Thyroid gland (tissue), 4 donors: ENCODE measurements around the gene LECT2.

ENCODE experiments used
- CTCF ChIP-seq, 6 experiments: fragments of 200-600 bp in 3 of 6; fragments of 450-650 bp in 3 of 6; sonication (generic) in 3 of 6; IDR thresholded peaks; one replicate each; pipeline ENCODE4 v1.5.1; 2016 to 2019; ENCODE audit warnings: antibody characterized with exemption in 6 of 6, mild to moderate bottlenecking in 2 of 6, inconsistent platforms in 1 of 6, moderate library complexity in 1 of 6
- POLR2A ChIP-seq, 2 donors: fragments of 450-650 bp; IDR thresholded peaks; one replicate each; pipeline ENCODE4 v1.6.1; 2017; ENCODE audit warnings: antibody characterized with exemption in 2 of 2, mild to moderate bottlenecking in 2 of 2, moderate library complexity in 1 of 2

- TF ChIP-seq CTCF (IDR thresholded peaks at IDR 0.05): no peak
- no peak for TF ChIP-seq POLR2A (IDR thresholded peaks at IDR 0.05)
Observed at GRCh38 chr5:135950611-135951010, 4.2 kb downstream of the LECT2 start.
